ENCODE results near the gene MDC1.
A peak's percentile ranks its signal among the peaks of the same experiment; 100 is the strongest.

MDC1 gene

DNA sequence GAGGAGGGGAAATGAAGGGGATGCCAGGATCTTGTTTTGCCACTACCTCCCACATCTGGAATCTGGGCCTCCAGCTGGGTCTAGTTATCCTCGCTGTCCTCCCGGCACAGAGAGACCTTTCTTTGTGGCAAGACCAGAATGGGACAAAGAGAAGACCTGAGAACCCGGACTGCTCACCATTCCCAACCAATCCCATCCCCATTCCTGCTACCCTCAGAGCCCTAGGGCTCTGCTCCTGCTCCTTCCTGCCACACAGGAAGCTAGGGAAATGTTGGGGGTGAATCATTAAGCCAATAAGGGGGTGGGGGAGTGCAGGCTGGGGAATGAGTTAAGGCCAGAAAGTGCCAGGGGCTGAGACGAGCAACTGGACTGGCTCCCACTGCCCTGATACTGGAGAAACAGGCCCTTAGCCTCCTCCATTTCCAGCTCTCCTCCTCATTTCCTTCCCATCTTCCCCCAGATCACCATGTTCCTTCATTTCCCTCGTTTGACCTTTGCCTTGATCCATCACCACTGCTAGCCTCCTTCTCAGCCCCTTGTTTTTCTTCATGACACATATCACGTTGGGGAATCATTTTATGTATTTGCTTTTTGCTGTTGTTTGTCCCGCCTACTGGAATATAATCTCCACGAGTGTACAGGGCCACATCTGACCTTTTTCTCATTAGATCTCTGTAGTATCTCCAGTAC lies 31.9 kb upstream of the MDC1 start:
- no peak for DNase-seq (ENCODE audit: low read depth in 2 of 2)

DNA sequence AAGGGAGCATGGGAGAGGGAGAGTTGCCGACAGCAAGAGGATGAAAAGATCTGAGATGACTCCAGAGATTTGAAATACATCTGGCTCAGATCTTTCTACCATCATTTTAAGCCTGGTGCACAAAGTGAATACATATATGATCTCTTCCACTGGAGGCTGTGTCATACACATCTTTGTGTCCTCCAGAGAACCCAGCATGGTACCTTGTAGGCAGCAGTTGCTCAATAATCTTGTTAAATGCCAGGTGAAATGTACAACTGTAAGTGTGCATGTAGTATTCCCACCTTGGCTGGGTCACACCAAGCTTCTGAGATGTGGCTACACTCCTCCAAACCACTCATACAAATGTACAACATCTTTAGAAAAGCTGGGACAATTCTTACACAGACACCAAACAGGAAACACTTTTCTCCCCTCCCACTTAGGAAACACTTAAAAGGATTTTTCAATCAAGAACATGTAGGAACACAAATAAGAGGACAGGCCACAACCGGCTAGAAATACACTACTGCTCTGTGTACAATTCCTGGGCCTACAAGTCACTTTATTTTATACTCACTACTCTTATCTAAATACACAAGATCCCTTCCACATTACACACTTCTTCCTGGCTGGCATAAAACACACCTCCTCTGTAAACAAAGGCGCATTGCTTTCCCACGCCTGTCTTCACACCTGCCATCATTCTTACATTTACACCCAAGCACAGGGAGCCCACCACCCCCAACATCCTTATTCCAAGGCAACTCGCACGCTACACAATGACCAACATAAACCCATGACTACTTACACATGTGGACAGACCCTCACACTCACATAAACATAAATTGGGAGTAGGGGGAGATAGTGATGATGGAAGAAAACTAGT lies 31.1 kb upstream of the MDC1 start:
- DNase-seq (ENCODE audit: low read depth in 2 of 2) = no peak

DNA sequence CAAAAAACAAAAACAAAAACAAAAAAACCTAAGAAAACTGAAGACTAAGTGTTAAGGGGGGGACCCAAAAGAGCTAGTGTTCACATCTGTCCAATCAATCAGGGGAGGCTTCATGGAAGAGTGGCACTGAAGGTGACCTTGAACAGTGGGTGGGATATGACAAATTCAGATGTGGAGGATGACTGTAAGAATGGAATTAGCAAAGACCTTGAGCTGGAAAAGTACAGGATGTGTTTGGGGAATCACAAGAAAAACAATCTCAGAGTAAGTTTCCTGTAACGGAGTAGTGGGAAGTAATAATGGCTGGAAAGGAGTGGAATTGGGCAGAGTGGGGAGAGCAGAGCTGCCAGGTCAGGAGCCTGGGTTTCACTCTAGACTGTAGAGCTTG lies 30.2 kb upstream of the MDC1 start:
- DNase-seq (ENCODE audit: low read depth in 2 of 2) = no peak

DNA sequence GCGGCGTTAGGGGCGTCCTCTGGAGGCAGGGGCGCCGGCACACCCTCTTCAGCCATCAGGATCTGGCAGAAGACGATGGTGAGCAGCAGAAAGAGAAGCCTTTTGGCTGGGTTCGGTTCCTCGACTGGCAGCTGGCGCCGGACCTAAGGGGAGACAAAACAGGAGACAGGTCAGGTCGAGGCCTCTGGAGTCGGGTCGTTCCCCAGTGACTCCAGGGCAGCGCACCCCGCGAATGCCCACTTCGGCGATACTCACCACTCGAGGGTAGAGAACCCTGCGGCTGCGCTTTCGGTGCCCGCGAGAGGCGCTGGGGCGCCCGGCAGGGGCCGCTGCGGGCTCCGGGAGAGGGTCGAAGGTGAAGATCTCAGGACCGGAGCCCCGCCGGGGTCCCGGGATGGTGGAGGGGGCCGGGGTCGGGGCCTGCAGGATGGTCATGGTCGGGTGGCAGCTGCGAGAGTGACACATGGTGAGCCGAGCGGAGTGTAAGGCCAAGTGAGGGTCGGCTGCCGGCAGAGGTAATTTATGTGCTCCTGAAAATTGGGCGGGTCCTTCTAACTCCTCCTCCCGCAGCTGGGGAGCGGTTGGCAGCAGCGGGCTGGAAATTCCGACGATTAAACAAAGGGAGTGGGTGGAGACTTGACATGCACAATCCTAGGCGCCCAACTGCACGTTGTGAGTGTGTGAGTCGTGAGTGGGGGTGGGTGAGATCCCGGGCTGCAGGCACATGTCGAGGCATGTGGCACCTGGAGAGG lies 27.1 kb upstream of the MDC1 start, which contains the start of gene IER3:
TSS of gene IER3 (minus strand) at position 494 of the 752 bp plus-strand sequence. CDS start at position 465, 29 bp downstream.
- peak; percentile 74 to 86 for DNase-seq (ENCODE audit: low read depth in 2 of 2)

DNA sequence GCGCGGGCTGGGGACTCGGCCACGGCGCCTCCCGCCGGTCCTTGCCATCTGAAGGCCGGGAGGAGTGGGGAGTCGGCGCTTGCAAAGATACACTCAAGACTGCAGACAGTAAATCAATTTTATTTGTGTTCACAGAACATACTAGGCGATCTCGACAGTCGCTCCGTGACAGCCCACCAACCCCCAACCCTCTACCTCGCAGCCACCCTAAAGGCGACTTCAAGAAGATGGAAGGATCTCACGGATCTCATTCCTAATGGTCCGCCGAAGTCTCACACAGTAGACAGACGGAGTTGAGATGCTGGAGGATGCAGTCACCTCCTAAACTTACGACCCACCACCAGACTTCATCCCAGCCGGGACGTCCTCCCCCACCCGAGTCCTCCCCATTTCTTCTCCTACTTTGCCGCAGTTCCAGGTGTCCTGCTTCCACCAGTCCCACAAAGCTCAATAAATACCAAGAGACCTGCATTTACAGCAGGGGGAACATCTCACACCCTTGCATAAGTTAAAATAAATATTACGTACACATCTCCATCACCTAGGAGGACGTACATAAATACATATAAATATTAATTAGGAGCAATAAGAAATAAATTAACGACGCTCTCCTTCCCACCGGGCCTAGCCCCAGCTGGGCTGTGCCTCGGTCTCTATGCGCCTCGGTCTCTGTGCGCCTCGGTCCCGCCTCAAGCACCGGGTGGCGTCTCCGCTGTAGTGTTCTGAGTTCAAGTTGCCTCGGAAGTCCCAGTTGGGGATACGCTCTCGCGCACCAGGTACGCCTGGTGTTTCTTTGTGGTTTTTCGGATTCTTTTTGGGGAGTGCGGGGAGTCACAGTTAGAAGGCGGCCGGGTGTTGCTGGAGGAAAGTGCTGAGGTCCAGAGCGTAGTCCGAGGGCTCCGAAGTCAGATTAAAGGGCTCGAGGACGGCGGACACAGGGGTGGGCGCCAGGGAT lies 26.3 kb upstream of the MDC1 start:
- no peak for DNase-seq (ENCODE audit: low read depth in 2 of 2)

DNA sequence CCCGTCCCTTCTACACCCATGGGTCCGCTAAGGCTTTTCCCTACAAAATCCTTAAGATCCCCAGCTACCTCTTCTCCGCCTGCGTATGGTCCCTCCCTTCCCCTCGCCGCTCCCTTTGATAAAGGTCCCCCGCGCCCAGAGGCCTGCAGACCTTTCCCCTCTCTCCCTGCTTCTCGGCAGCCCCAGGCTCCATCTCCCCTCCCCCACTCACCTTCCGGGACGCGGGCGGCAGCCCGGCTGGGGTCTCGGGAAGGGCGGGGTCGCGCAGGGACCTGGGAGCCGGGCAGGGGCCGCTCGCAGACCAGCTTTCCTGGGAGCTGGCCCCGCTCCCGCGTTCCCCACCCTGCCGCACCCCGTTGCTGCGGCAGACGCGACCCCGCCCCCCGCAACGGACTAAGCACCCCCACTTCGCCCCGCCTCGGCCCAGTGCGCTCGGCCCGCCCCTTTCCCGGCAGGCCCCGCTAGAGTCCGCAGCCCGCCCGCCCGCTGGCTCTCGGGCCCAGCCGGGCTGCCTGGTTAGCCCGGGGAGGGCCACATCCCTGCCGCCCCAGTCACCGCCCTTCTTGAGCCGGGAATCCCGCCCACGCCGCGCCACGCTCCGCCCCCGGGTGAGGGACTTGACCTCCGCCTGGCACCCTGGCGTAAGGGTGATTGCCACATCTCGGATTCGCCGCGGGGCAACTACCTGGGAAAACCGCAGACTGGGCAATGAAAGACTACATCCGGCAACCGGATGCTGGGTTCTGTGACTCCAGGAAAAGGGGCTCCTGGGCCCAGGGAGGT lies 25.4 kb upstream of the MDC1 start, which contains the start of gene FLOT1:
TSS of gene FLOT1 (minus strand) at position 372 of the 783 bp plus-strand sequence. CDS start 498 bp downstream, outside the sequence.
- DNase-seq (ENCODE audit: low read depth in 2 of 2) = peak; percentile 90

DNA sequence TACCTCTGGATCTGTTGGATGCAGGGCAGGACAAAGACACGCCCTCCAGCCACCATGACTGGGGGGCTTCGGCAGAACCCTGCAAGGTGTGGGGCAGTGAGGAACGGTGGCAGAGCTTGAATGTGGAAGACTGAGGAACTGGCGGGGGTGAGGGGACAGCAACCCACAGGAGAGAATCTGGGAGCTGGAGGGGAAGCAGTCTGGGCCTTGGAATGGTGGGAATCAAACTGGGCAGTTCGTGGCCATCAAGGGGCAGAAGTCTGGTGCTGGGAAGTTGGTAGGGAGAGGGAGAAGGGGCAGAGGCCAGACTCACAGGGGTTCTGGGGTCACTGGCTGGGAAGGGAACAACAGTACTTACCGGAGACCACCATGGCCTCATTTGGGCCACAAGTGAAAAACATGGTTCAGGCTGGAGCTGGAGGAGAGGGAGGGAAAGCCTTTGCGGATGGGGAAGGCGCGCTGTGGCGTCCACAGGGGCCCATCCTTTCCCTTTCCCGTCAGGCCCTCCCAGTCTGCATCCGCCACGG lies 24.8 kb upstream of the MDC1 start:
- DNase-seq (ENCODE audit: low read depth in 2 of 2) = peak; percentile 25 to 42

DNA sequence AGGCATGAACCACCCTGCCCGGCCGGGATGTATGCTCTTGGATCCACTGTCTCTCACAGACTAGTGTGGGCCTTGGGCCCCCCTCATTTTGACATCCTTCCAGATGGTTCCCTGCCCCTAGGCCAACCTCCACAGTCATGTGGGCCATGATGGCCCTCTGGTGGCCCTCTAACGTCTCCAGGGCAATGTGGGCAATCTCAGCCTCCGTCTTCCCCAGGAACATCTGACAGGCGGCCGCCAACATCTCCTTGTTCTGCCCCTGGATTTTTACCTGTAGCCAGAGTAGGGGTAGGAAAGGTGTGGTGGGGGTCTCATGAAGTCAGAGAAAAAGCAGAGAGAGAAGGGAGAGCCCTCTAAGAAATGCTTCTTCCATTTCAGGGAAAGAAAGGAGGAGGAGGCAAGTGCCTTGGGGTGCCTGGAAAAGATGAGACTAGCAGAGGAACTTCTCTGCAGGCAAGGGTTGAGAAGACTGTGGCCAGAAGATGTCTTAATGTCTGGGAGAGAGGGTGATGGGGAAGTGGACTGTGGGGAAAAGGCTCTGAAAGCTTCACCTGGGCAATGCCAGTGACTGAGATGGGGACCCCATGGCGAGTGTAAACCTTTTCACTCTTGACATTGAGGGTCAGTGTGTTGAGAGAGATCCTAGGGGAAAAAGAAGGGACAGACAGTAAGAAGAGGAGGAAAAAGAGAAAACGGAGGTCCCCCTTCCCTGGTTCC lies 24.1 kb upstream of the MDC1 start:
- peak in 1 of 2 donors; percentile 28 for DNase-seq (ENCODE audit: low read depth in 2 of 2)

DNA sequence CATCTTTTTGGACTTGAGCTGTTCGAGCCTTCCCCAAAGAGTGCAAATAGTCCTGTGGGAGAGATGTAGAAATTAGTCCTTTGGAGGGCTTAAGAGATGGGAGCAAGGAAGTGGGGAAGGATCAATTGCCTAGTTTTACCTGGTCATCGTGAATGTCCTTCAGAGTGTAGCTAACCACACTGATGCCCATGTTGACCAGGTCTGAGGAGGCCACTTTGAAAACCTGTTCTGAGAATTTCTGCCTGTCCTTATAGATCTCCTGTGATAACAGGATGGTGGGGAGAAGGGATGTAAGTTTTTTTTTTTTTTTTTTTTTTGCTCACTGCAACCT lies 23.4 kb upstream of the MDC1 start:
- no peak for DNase-seq (ENCODE audit: low read depth in 2 of 2)

DNA sequence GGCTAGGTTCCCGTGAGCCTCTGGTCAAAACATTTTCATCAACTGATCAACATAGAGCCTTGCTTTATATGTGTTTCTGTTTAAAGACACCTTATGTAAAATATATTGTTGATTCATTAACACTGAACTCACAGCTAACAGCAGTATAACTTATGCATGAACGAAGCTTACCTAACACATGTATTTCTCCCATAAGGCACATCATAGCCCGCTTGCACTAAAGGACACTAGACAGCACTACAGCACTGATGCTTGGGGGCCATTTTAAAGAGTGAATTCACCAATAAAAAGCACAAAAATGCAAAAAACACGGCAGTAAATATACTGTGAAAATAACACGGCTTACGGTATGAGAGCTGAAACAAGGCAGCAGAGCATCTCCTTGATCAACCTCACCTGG lies 21.5 kb upstream of the MDC1 start:
- DNase-seq (ENCODE audit: low read depth in 2 of 2) = no peak

DNA sequence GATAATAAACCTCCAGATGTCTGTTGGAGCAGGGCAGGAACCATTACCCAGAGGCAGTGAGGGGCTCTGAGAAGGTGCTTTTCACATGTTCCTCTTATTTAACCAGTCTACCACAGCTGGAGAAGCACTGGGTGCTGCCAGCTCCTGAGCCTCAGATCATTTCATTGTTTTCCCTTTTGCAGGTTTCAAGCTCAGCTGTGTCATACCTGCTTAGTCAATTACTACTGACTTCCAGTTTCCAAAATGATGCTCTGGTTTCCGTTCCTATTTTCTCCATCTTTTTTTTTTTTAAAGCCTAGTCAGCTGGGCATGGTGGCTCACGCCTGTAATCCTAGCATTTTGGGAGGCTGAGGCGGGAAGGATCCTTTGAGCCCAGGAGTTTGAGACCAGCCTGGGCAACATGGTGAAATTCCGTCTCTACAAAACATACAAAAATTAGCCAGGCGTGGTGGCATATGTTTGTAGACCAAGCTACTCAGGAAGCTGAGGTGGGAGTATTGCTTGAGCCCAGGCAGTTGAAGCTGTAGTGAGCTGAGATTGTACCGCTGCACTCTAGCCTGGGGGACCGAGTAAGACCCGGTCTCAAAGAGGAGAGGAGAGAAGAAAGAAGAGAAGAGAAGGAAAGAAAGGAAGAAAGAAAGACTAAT lies 18.7 kb upstream of the MDC1 start:
- DNase-seq (ENCODE audit: low read depth in 2 of 2) = no peak

DNA sequence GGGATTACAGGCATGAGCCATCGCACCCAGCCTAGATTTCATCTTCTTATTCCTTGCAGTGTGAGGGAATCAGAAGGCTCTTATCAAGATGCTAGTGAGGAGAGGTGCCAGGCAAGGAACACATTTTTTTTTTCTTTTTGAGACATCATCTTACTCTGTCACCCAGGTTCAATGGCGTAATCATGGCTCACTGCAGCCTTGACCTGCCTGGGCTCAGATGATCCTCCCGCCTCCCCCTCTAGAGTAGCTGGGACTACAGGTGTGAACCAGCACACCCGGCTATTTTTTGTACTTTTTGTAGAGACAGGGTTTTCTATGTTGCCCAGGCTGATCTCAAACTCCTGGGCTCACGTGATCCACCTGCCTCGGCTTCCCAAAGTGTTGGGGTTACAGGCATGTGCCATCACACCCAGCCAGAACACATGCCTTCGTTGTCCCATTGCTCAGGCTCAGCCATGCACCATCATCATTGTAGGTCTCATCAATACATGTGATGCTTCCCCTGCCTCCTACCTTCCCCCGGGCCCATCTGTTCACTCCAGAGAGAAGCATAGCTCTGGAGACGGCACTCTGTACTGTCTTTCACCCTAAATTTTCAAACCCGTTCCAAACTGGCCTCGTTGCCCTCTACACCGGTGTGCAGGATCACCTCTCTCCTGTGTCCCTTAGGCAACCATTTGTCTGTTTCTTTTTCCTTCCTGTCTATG lies 15.3 kb upstream of the MDC1 start:
- no peak for DNase-seq (ENCODE audit: low read depth in 2 of 2)

DNA sequence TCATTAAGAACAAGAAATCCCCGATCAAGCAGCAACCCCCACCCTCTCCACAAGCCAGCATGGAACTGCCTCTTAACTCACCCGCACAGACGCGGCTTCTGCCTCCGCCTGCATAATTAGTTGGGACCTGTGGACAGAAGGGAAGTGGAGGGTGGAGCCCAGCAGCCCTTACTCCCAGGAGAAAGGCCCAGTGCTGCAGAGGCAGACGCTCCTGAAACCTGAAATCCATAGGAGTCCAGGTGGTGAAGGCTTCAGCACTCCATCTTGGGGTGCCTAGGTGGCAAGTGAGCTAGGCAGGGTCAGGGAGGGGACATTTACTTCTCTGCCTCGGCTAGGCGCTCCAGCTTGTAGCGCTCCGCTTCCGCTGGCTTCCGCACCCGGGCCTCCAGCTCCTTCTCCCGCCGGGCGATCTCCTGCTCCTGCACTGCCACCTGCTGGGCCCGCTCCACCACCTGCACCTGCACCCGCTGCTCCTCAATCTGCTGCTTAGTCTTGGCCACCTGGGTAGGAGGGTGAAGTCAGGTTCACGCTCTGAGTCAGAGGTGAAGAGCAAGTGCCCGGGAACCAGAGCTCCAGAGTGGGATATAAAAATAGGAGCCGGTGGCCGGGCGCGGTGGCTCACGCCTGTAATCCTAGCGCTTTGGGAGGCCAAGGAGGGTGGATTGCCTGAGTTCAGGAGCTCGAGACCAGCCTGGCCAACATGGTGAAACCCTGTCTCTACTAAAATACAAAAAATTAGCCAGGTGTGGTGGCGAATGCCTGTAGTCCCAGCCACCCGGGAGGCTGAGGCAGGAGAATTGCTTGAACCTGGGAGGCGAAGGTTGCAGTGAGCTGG lies 13.7 kb upstream of the MDC1 start:
- DNase-seq (ENCODE audit: low read depth in 2 of 2) = peak in 1 of 2 donors; percentile 69

DNA sequence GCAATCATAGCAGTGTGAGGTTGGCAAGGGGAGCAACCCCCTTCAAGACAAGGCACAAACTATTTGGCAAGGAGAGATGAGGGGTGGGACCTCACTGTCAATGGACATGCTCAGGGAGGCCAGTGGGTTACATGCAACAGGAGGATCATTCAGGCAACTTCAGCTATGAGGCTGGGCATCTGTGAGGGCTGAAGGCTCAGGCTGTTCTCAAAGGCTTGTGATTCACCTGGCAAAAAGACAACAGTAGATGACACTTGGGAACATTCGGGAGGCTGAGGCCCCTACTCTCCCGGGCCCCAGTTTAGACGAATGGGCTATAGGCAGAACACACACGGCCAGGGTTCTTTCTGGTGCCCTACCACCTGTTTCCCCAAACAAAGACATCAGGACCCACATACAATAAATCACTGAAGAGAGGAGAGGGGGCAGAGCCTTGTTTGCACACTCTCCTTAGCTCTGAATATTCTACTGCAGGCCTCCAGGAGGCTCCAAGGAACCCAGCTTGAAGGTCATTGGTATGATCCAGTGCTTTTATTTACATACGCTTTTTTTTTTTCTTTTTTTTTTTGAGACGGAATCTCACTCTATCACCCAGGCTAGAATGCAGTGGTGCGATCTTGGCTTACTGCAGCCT lies 11.0 kb upstream of the MDC1 start:
- DNase-seq (ENCODE audit: low read depth in 2 of 2) = no peak

DNA sequence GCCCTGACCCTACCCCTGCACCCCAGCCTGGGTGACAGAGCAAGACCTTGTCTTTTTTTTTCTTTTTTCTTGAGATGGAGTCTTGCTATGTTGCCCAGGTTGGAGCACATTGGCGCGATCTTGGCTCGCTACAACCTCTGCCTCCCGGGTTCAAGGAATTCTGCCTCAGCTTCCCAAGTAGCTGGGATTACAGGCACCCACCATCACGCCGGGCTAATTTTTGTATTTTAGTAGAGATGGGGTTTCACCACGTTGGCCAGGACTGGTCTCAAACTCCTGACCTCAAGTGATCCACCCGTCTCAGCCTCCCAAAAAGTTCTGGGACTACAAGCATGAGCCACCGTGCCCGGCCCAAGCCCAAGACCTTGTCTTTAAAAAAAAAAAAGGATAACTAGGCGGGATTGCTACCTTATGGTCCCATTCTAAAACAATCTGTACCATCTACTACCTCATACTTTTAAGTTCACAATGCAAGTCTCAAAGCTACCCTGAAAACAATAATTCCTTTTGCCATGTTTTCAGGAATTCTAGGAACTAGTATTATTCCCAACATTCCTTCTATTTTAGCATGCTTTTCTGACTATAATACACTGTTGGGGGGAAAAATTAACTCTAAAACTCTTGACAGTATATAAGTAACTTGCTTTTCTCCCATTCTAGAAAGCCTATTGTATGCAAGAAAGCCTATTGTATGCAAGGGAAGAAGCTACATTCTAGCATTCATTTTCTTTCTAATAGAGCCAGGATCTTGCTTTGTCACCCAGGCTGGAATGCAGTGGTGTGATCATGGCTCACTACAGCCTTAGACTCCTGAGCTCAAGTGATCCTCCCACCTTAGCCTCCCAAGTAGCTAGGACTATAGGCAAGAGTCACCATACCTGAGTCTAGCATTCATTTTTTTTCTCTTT lies 9.7 kb upstream of the MDC1 start:
- DNase-seq (ENCODE audit: low read depth in 2 of 2) = no peak

All from activated CD8-positive, alpha-beta memory T cell treated with anti-CD3 and anti-CD28 coated beads for 4 hours (primary cell).